RWPE2 (cell line): Measurements from ENCODE around the gene BACE2.

Experiments used
- ATAC-seq: fragments of 200-7000 bp; cut with Tn5 transposase; 3 replicates; pipeline ENCODE4 v1.9.1; 2021; ENCODE audit warnings: low read depth
- DNase-seq: peaks from one replicate; pipeline ENCODE4 v3.0.0-alpha.2; 2020; ENCODE audit warnings: low spot score
- H3K27ac ChIP-seq: fragments of 450-650 bp; 2 replicates; pipeline ENCODE4 v1.5.1; 2017; ENCODE audit warnings: mild to moderate bottlenecking; ENCODE audit not compliant: poor library complexity, severe bottlenecking
- H3K27me3 ChIP-seq: fragments of 250-450 bp; sonication (Bioruptor Pico); 2 replicates; pipeline ENCODE4 v1.5.1; 2021; ENCODE audit warnings: mild to moderate bottlenecking, moderate library complexity; ENCODE audit not compliant: insufficient read depth, poor library complexity, severe bottlenecking
- H3K36me3 ChIP-seq: fragments of 250-450 bp; sonication (Bioruptor Pico); 2 replicates; pipeline ENCODE4 v1.5.1; 2020; ENCODE audit warnings: low read depth, mild to moderate bottlenecking, moderate library complexity
- H3K4me1 ChIP-seq: fragments of 250-450 bp; sonication (Bioruptor Pico); 2 replicates; pipeline ENCODE4 v1.5.1; 2021; ENCODE audit warnings: mild to moderate bottlenecking, moderate library complexity; ENCODE audit not compliant: insufficient read depth, poor library complexity, severe bottlenecking
- H3K4me3 ChIP-seq: fragments of 250-450 bp; sonication (Bioruptor Pico); 2 replicates; pipeline ENCODE4 v1.5.1; 2021; ENCODE audit warnings: mild to moderate bottlenecking, moderate library complexity; ENCODE audit not compliant: severe bottlenecking
- H3K9me3 ChIP-seq: fragments of 250-450 bp; sonication (Bioruptor Pico); 2 replicates; pipeline ENCODE4 v1.5.1; 2021; ENCODE audit warnings: mild to moderate bottlenecking, moderate library complexity; ENCODE audit not compliant: severe bottlenecking
- CTCF ChIP-seq: fragments of 450-650 bp; IDR thresholded peaks from one replicate; pipeline ENCODE4 v1.5.1; 2017; ENCODE audit warnings: mild to moderate bottlenecking, moderate library complexity; ENCODE audit not compliant: poor library complexity, severe bottlenecking

The BACE2 gene

DNA sequence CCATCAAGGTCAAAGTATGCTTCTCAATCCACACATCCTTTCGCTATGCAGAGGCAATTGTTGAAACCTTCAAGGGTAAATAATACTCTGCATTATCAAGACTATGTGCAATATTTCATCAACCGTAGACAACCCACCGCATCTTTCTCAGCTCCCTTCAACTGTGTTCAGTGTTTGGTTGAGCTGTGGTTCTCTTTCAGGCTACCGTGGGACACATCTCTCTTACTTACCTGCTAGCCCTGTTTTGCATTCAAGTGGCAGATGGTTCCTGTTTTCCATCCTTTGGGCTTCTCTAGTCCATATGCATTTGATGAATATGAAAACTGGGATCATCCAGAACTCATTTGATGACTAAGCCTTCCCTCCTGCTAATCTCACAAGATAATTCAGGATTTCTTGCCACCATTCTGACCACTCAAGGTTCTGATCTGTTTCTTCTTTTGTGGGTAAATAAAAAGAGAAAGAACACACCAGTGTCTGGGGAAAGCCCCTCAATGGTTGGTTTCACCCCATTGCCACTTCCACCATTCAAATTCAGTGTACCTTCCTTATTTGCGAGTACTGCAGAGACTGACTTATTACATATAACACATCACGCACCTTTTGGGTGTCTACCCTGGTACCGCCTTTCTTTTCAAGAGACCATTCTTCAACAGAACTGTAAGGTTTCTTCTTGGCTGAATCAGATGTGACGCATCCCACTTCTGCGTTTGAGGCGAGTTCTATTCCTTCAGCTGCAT, 61.7 kb downstream of the BACE2 start:
- Histone ChIP-seq H3K27me3 (no peaks in the 10 kb centered on the region), H3K27ac (no peak overlapping the region), H3K4me1 (no peaks in the 10 kb centered on the region), H3K9me3 (no peaks in the 10 kb centered on the region), H3K36me3 (no peaks in the 10 kb centered on the region), H3K4me3 (no peak overlapping the region)
- no peak for TF ChIP-seq CTCF
- DNase-seq = no peak
- no peak for ATAC-seq

GRCh38 chr21:41230497-41230896, 62.5 kb downstream of the BACE2 start:
- Histone ChIP-seq H3K27ac (no peak overlapping the region), H3K9me3 (no peaks in the 10 kb centered on the region), H3K4me3 (no peak overlapping the region), H3K27me3 (no peaks in the 10 kb centered on the region), H3K4me1 (no peaks in the 10 kb centered on the region), H3K36me3 (no peaks in the 10 kb centered on the region)
- DNase-seq (no peak), ATAC-seq (no peak)
- TF ChIP-seq CTCF = no peak

DNA sequence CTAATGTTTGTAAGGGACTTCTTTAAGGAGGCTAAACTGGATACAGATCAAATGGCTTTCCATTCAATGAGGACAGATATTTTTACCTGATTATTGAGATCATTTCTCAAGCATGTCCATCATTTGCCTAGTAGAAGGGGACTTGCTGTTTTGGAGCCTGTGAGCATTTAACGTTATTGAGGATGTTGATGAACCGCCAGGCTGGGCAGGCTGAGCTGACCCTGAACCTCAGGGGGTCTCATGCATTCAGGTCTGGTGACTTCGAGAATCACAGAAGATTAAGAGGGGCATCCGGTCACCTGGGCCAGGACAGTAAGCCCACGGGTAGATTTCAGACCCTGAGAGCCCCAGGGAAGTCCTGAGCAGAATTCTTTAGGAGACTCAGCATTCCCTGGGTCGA, 63.1 kb downstream of the BACE2 start:
- H3K9me3 ChIP-seq = no peaks in the 10 kb centered on the region
- ATAC-seq (no peak), DNase-seq (no peak)
- H3K27me3 ChIP-seq = no peaks in the 10 kb centered on the region
- no peaks in the 10 kb centered on the region for H3K36me3 ChIP-seq
- H3K27ac ChIP-seq = no peak overlapping the region
- H3K4me1 ChIP-seq = no peaks in the 10 kb centered on the region
- no peak for TF ChIP-seq CTCF
- no peak overlapping the region for H3K4me3 ChIP-seq

GRCh38 chr21:41232013-41232412, 64.1 kb downstream of the BACE2 start:
- no peaks in the 10 kb centered on the region for H3K36me3 ChIP-seq
- no peaks in the 10 kb centered on the region for H3K9me3 ChIP-seq
- no peak overlapping the region for H3K27ac ChIP-seq
- DNase-seq = no peak
- ATAC-seq = no peak
- H3K4me3 ChIP-seq = no peak overlapping the region
- TF ChIP-seq CTCF = no peak
- H3K4me1 ChIP-seq = no peaks in the 10 kb centered on the region
- H3K27me3 ChIP-seq = no peaks in the 10 kb centered on the region

GRCh38 chr21:41233916-41234315, 66.0 kb downstream of the BACE2 start:
- peaks cover 12% of the 10 kb centered on the region for H3K36me3 ChIP-seq
- H3K4me1 ChIP-seq = no peaks in the 10 kb centered on the region
- no peak overlapping the region for H3K27ac ChIP-seq
- DNase-seq (no peak), ATAC-seq (no peak)
- no peak for TF ChIP-seq CTCF
- no peaks in the 10 kb centered on the region for H3K27me3 ChIP-seq
- H3K9me3 ChIP-seq = no peaks in the 10 kb centered on the region
- H3K4me3 ChIP-seq = no peak overlapping the region
